ENCODE measurements around the gene RASGRP4.
A peak's percentile ranks its signal among the peaks of the same experiment; 100 is the strongest.

Gene RASGRP4

DNA sequence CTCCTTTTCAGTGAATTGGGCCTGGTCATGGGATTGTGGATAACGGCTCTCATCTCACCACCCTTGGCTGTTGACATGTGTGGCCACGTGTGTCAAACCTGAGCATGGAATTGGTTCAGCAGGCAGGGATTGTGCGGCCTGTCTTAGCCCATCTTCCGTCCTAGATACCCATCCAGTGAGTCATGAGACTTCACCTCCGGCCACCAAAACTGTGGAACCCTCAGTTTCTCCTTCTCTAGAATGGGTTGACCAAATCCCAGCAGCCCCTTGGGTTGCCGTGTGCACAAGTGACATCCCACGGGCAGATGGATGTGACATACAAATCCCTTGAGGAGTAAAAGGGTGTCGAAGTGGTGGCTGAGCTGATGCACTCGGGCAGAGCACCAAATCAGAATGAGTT is 44.9 kb downstream of the RASGRP4 start:
- Histone ChIP-seq H3K79me2 (ENCODE audit: control insufficient read depth, insufficient read depth, low read length, unreplicated experiment) (peaks cover 28% of the 10 kb centered on the region), H2AFZ (ENCODE audit: low read length, unreplicated experiment) (no peak overlapping the region), H3K27ac (ENCODE audit: low read depth, low read length) (no peak overlapping the region), H3K4me3 (ENCODE audit: low read depth, low read length) (no peak overlapping the region), H3K4me1 (ENCODE audit: control insufficient read depth, insufficient read depth, low read length, unreplicated experiment) (peaks cover 8% of the 10 kb centered on the region), H3K36me3 (ENCODE audit: insufficient read depth, low read length) (peaks cover 10% of the 10 kb centered on the region; the same call in 1 of the 2 replicates), H3K27me3 (ENCODE audit: insufficient read depth, low read length) (no peaks in the 10 kb centered on the region)

DNA sequence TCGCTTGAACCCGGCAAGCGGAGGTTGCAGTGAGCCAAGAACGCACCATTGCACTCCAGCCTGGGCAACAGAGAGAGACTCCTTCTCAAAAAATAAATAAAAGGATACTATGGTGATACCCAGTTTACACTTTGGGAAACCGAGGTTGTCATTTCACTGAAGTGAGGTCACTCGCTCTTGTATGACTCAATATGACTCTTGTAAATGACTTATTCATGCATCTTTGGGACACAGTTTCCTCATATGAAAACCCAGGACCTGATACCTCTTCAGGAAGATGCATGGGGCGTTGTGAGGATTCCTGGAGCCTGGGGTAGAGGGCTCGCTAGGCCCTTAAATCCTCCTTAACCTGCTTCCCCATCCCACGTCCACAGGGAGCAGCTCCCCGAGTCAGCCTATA is 47.2 kb downstream of the RASGRP4 start:
- Histone ChIP-seq H2AFZ (ENCODE audit: low read length, unreplicated experiment) (no peak overlapping the region), H3K4me1 (ENCODE audit: control insufficient read depth, insufficient read depth, low read length, unreplicated experiment) (peaks cover 10% of the 10 kb centered on the region), H3K27ac (ENCODE audit: low read depth, low read length) (no peak overlapping the region), H3K79me2 (ENCODE audit: control insufficient read depth, insufficient read depth, low read length, unreplicated experiment) (peaks cover 40% of the 10 kb centered on the region), H3K27me3 (ENCODE audit: insufficient read depth, low read length) (no peaks in the 10 kb centered on the region), H3K4me3 (ENCODE audit: low read depth, low read length) (no peak overlapping the region), H3K36me3 (ENCODE audit: insufficient read depth, low read length) (peaks cover 10% of the 10 kb centered on the region; the same call in 1 of the 2 replicates)

DNA sequence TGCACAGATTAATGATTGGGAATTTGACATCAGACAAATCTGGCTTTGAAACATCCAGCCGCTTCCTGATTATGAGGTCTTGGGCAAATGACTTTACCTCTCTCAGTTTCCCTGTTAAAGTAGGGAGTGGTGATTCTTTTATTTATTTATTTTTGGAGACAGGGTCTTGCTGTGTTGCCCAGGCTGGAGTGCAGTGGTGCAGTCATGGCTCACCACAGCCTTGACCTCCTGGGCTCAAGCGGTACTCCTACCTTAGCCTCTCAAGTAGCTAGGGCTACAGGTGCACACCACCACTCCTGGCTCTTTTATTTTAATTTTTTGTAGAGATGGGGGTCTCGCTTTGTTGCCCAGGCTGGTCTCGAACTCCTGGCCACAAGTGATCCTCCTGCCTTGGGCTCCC is 49.0 kb downstream of the RASGRP4 start:
- no peak overlapping the region for H3K4me3 ChIP-seq (ENCODE audit: low read depth, low read length)
- no peak overlapping the region for H2AFZ ChIP-seq (ENCODE audit: low read length, unreplicated experiment)
- no peaks in the 10 kb centered on the region for H3K27me3 ChIP-seq (ENCODE audit: insufficient read depth, low read length)
- no peak overlapping the region for H3K27ac ChIP-seq (ENCODE audit: low read depth, low read length)
- H3K79me2 ChIP-seq (ENCODE audit: control insufficient read depth, insufficient read depth, low read length, unreplicated experiment): peaks cover 40% of the 10 kb centered on the region
- peaks cover 10% of the 10 kb centered on the region; the same call in 1 of the 2 replicates for H3K36me3 ChIP-seq (ENCODE audit: insufficient read depth, low read length)
- peaks cover 10% of the 10 kb centered on the region for H3K4me1 ChIP-seq (ENCODE audit: control insufficient read depth, insufficient read depth, low read length, unreplicated experiment)

DNA sequence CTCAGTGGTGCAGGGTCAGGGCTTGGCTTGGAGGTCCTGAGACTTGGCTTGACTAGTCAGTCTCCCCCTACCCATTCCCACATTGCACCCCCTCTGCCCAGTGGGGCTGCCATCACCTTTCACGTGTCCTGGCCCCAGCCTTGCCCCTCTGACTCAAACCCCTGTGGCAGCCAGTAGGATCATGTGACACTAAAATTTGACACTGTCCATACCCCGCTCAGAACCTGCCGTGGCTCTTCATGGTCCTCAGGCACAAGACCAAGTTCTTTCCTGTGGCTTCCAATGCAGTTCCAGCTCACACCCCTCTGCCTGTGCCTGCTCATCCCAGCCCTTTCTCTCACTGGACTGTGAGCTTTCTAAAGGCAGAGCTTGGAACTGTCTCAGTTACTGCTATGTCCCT is 49.4 kb downstream of the RASGRP4 start:
- peaks cover 10% of the 10 kb centered on the region; the same call in 1 of the 2 replicates for H3K36me3 ChIP-seq (ENCODE audit: insufficient read depth, low read length)
- H2AFZ ChIP-seq (ENCODE audit: low read length, unreplicated experiment): no peak overlapping the region
- no peak overlapping the region for H3K27ac ChIP-seq (ENCODE audit: low read depth, low read length)
- peak overlapping the region; percentile 89 for H3K4me3 ChIP-seq (ENCODE audit: low read depth, low read length)
- H3K79me2 ChIP-seq (ENCODE audit: control insufficient read depth, insufficient read depth, low read length, unreplicated experiment): peaks cover 40% of the 10 kb centered on the region
- peaks cover 10% of the 10 kb centered on the region for H3K4me1 ChIP-seq (ENCODE audit: control insufficient read depth, insufficient read depth, low read length, unreplicated experiment)
- no peaks in the 10 kb centered on the region for H3K27me3 ChIP-seq (ENCODE audit: insufficient read depth, low read length)

DNA sequence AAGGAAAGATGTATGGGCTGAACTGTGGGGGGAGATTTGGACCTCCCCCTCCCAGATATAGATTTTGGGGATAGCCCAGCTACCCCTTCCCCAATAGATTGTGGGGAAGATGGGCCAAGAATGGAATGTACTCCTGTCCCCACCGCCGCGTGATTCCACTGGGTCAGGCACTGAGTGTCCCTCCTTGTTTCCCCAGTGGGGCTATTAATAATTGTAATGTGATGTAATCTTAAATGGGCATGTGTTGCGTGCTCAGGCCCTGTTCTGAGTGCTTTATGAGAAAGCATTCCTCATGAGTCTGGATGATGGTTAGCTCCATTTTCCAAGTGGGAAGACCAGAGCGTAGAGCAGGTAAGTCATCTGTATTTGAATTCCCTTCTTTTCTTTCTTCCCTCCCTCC is 50.3 kb downstream of the RASGRP4 start:
- Histone ChIP-seq H3K36me3 (ENCODE audit: insufficient read depth, low read length) (peaks cover 4% of the 10 kb centered on the region; the same call in 1 of the 2 replicates), H3K4me1 (ENCODE audit: control insufficient read depth, insufficient read depth, low read length, unreplicated experiment) (peaks cover 10% of the 10 kb centered on the region), H3K79me2 (ENCODE audit: control insufficient read depth, insufficient read depth, low read length, unreplicated experiment) (peaks cover 40% of the 10 kb centered on the region), H3K27me3 (ENCODE audit: insufficient read depth, low read length) (no peaks in the 10 kb centered on the region), H3K27ac (ENCODE audit: low read depth, low read length) (peak overlapping the region; percentile 62), H2AFZ (ENCODE audit: low read length, unreplicated experiment) (no peak overlapping the region), H3K4me3 (ENCODE audit: low read depth, low read length) (peak overlapping the region; percentile 89)

DNA sequence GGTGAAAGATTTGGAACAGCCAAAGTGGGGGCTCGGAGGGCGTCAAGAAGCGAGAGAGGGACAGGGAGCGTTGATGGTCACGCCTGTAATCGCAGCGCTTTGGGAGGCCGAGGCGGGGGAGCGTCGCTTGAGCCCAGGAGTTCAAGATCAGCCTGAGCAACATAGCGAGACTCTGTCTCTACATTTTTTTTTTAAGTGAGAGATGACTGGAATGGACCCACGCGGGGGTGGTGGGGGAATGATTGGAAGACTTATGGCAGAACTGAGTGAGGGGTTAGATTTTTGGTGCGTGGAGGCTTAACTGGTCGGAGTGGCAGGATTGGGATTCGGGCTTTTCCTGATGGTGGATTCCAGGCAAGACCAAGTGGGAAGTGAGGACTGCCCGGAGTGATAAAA is 50.9 kb downstream of the RASGRP4 start:
- Histone ChIP-seq H2AFZ (ENCODE audit: low read length, unreplicated experiment) (peak overlapping the region; percentile 21), H3K36me3 (ENCODE audit: insufficient read depth, low read length) (peaks cover 4% of the 10 kb centered on the region; the same call in 1 of the 2 replicates), H3K4me3 (ENCODE audit: low read depth, low read length) (peak overlapping the region; percentile 89), H3K27ac (ENCODE audit: low read depth, low read length) (peak overlapping the region; percentile 62), H3K79me2 (ENCODE audit: control insufficient read depth, insufficient read depth, low read length, unreplicated experiment) (peaks cover 40% of the 10 kb centered on the region), H3K27me3 (ENCODE audit: insufficient read depth, low read length) (no peaks in the 10 kb centered on the region), H3K4me1 (ENCODE audit: control insufficient read depth, insufficient read depth, low read length, unreplicated experiment) (peaks cover 10% of the 10 kb centered on the region)

DNA sequence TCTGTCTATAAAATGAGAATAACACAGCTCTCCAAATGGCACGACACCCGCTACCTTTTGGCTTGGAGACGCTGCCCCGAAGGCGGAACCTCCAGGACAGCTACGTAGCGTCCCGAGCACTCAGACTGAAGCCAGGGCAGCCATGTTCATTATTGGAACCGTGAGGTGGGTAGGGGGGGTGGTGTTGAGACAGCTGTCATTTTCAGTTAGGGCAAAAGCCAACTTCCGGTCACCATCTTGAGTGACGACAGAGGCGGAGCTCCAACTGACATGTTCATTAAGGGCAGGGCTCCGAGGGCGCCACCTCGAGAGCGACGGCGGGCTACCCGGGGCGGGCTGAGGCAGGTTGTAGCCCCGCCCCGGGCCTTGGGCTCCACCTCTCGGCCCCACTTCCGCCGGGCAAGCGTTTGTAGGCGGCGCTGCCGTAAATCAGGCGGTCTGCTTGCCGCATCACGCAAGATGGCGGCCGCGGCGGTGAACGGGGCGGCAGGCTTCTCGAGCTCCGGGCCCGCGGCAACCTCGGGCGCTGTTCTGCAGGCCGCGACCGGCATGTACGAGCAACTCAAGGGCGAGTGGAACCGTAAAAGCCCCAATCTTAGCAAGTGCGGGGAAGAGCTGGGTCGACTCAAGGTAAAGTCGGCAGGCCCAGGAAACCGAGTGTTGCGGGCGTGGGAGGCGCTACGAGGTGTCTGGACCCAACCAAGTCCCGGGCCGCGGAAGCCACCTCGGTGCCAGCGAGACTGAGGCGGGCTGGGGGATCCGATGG is 51.5 kb downstream of the RASGRP4 start, which contains the start of gene PSMD8:
Gene PSMD8, plus strand, starts transcription at position 240 of the 766 bp plus-strand sequence. Its CDS starts 31 bp downstream, at position 271.
- Histone ChIP-seq H3K79me2 (ENCODE audit: control insufficient read depth, insufficient read depth, low read length, unreplicated experiment) (peaks cover 39% of the 10 kb centered on the region), H2AFZ (ENCODE audit: low read length, unreplicated experiment) (peak within 1 kb of the TSS; percentile 97), H3K27me3 (ENCODE audit: insufficient read depth, low read length) (no peaks in the 10 kb centered on the region), H3K4me3 (ENCODE audit: low read depth, low read length) (peak within 1 kb of the TSS; percentile 89), H3K27ac (ENCODE audit: low read depth, low read length) (peak within 1 kb of the TSS; percentile 62), H3K4me1 (ENCODE audit: control insufficient read depth, insufficient read depth, low read length, unreplicated experiment) (peaks cover 10% of the 10 kb centered on the region), H3K36me3 (ENCODE audit: insufficient read depth, low read length) (peaks cover 4% of the 10 kb centered on the region; the same call in 1 of the 2 replicates)

DNA sequence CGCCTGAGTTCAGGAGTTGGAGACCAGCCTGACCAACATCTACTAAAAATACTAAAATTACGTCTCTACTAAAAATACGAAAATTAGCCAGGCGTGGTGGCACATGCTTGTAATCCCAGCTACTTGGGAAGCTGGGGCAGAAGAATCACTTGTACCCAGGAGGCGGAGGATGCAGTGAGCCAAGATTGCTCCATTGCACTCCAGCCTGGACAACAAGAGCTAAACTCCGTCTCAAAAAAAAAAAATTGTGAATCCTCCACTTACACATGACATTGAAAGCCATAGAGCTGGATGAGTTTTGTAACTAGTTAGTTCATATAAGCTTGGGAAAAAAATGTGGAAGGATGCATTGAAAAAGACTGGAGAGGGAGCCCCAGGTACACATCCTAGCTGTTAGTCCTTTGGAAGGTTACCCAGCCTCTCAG is 52.1 kb downstream of the RASGRP4 start:
- Histone ChIP-seq H3K4me3 (ENCODE audit: low read depth, low read length) (peak overlapping the region; percentile 89), H3K36me3 (ENCODE audit: insufficient read depth, low read length) (peaks cover 4% of the 10 kb centered on the region; the same call in 1 of the 2 replicates), H3K27ac (ENCODE audit: low read depth, low read length) (peak overlapping the region; percentile 19; the same call in 1 of the 2 replicates), H3K4me1 (ENCODE audit: control insufficient read depth, insufficient read depth, low read length, unreplicated experiment) (peaks cover 10% of the 10 kb centered on the region), H3K27me3 (ENCODE audit: insufficient read depth, low read length) (no peaks in the 10 kb centered on the region), H2AFZ (ENCODE audit: low read length, unreplicated experiment) (peak overlapping the region; percentile 97), H3K79me2 (ENCODE audit: control insufficient read depth, insufficient read depth, low read length, unreplicated experiment) (peaks cover 33% of the 10 kb centered on the region)

DNA sequence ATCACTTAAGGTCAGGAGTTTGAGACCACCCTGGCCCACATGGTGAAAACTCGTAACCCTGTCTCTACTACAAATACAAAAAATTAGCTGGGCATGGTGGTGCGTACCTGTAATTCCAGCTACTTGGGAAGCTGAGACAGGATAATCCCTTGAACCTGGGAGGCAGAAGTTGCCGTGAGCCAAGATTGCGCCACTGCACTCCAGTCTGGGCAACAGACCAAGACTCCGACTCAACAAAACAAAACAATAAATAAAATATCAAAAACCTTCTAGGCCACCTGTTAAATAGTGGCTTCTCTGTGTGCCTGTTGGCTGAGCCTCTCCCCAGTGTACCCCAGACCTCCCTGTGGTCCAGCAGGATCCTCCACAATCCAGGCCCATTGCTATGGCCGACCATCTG is 54.9 kb downstream of the RASGRP4 start:
- no peak overlapping the region for H3K27ac ChIP-seq (ENCODE audit: low read depth, low read length)
- H3K4me1 ChIP-seq (ENCODE audit: control insufficient read depth, insufficient read depth, low read length, unreplicated experiment): peaks cover 2% of the 10 kb centered on the region
- no peak overlapping the region for H3K4me3 ChIP-seq (ENCODE audit: low read depth, low read length)
- H3K79me2 ChIP-seq (ENCODE audit: control insufficient read depth, insufficient read depth, low read length, unreplicated experiment): peaks cover 12% of the 10 kb centered on the region
- H3K36me3 ChIP-seq (ENCODE audit: insufficient read depth, low read length): no peaks in the 10 kb centered on the region
- no peaks in the 10 kb centered on the region for H3K27me3 ChIP-seq (ENCODE audit: insufficient read depth, low read length)
- H2AFZ ChIP-seq (ENCODE audit: low read length, unreplicated experiment): no peak overlapping the region

DNA sequence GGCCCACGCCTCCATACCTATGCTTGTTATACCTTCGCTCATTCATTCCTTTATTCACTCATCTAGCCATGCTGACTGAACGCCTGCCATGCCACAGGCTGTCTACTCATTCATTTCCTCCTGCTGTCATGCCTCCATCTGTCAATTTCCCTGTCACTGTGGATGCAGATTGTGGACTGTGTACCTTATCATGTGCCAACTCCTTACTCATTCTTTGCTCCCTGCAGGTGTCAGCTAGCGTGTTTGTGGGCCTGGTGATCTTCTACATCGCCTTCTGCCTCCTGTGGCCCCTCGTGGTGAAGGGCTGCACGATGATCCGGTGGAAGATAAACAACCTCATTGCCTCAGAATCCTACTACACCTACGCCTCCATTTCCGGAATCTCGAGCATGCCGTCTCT is 55.7 kb downstream of the RASGRP4 start:
- Histone ChIP-seq H3K27ac (ENCODE audit: low read depth, low read length) (no peak overlapping the region), H3K4me1 (ENCODE audit: control insufficient read depth, insufficient read depth, low read length, unreplicated experiment) (no peaks in the 10 kb centered on the region), H3K4me3 (ENCODE audit: low read depth, low read length) (no peak overlapping the region), H2AFZ (ENCODE audit: low read length, unreplicated experiment) (no peak overlapping the region), H3K79me2 (ENCODE audit: control insufficient read depth, insufficient read depth, low read length, unreplicated experiment) (peaks cover 4% of the 10 kb centered on the region), H3K36me3 (ENCODE audit: insufficient read depth, low read length) (no peaks in the 10 kb centered on the region), H3K27me3 (ENCODE audit: insufficient read depth, low read length) (no peaks in the 10 kb centered on the region)

DNA sequence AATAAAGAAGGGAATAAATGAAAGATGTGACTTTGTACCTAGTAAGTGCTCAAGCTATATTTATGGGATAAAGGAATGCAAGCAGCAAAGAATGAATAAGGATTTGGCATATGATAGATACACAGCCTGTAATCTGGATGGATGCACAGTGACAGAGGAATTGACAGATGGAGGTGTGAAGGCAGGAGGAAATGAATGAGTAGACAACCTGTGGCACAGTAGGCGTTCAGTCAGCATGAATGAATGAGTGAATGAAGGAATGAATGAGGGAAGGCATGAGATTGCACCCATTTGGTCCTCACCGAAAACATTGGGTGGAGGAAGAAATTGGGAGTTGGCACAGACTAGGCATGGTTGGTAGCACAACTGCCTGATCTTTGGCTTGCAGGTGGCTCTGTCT is 56.4 kb downstream of the RASGRP4 start:
- Histone ChIP-seq H3K79me2 (ENCODE audit: control insufficient read depth, insufficient read depth, low read length, unreplicated experiment) (no peaks in the 10 kb centered on the region), H3K36me3 (ENCODE audit: insufficient read depth, low read length) (no peaks in the 10 kb centered on the region), H3K27ac (ENCODE audit: low read depth, low read length) (no peak overlapping the region), H3K27me3 (ENCODE audit: insufficient read depth, low read length) (no peaks in the 10 kb centered on the region), H3K4me3 (ENCODE audit: low read depth, low read length) (no peak overlapping the region), H3K4me1 (ENCODE audit: control insufficient read depth, insufficient read depth, low read length, unreplicated experiment) (no peaks in the 10 kb centered on the region), H2AFZ (ENCODE audit: low read length, unreplicated experiment) (no peak overlapping the region)

All from ACC112 (cell line).